Measurements from ENCODE around the gene ENPP7.

GRCh38 chr17:79683365-79683764 is 47.4 kb upstream of the ENPP7 start:
- TF ChIP-seq ELF1 (IDR thresholded peaks at IDR 0.05; ENCODE audit: borderline replicate concordance, low read depth) (no peak), MAX (IDR thresholded peaks at IDR 0.05) (no peak), POLR2A (IDR thresholded peaks at IDR 0.05; ENCODE audit: borderline replicate concordance, extremely low read depth, insufficient read depth, insufficient read length) (no peak), ZNF274 (IDR thresholded peaks at IDR 0.05; ENCODE audit: low read depth, low read length) (no peak), ZBTB33 (IDR thresholded peaks at IDR 0.05; ENCODE audit: extremely low read depth, insufficient replicate concordance, low read length) (no peak), POLR2AphosphoS5 (IDR thresholded peaks at IDR 0.05; ENCODE audit: low read depth, low read length) (no peak), FOSL1 (IDR thresholded peaks at IDR 0.05; ENCODE audit: low read depth) (no peak), ZFX (IDR thresholded peaks at IDR 0.05) (no peak), CBX3 (IDR thresholded peaks at IDR 0.05; ENCODE audit: low read depth) (no peak), SP1 (IDR thresholded peaks at IDR 0.05; ENCODE audit: low read depth) (no peak), EGR1 (IDR thresholded peaks at IDR 0.05; ENCODE audit: low read depth) (no peak)
- TF ChIP-seq, protein P1, sequence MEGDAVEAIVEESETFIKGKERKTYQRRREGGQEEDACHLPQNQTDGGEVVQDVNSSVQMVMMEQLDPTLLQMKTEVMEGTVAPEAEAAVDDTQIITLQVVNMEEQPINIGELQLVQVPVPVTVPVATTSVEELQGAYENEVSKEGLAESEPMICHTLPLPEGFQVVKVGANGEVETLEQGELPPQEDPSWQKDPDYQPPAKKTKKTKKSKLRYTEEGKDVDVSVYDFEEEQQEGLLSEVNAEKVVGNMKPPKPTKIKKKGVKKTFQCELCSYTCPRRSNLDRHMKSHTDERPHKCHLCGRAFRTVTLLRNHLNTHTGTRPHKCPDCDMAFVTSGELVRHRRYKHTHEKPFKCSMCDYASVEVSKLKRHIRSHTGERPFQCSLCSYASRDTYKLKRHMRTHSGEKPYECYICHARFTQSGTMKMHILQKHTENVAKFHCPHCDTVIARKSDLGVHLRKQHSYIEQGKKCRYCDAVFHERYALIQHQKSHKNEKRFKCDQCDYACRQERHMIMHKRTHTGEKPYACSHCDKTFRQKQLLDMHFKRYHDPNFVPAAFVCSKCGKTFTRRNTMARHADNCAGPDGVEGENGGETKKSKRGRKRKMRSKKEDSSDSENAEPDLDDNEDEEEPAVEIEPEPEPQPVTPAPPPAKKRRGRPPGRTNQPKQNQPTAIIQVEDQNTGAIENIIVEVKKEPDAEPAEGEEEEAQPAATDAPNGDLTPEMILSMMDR (IDR thresholded peaks at IDR 0.05 in 2 of 3, conservative IDR thresholded peaks at IDR 0.05 in 1 of 3; ENCODE audit: borderline replicate concordance in 1 of 3, insufficient read depth in 1 of 3, low read depth in 2 of 3, low read length in 2 of 3), result no peak
- TF ChIP-seq, protein P2, sequence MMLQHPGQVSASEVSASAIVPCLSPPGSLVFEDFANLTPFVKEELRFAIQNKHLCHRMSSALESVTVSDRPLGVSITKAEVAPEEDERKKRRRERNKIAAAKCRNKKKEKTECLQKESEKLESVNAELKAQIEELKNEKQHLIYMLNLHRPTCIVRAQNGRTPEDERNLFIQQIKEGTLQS (IDR thresholded peaks at IDR 0.05), result no peak
